Middle frontal gyrus (tissue), 1 donor: ENCODE measurements around the gene NCOA1.

Experiments used
- DNase-seq: peaks from one replicate; pipeline ENCODE4 v3.0.0-alpha.2; 2015; ENCODE audit warnings: low spot score; ENCODE audit errors: extremely low spot score

The NCOA1 gene

GRCh38 chr2:24731923-24732322, 240.9 kb downstream of the NCOA1 start:
- DNase-seq = no peak

- DNase-seq = no peak
Measured at GRCh38 chr2:24734741-24735140, 243.7 kb downstream of the NCOA1 start.

GRCh38 chr2:24739354-24740025, 248.4 kb downstream of the NCOA1 start:
- DNase-seq = no peak

- DNase-seq = no peak
Measured at GRCh38 chr2:24740142-24740541, 249.1 kb downstream of the NCOA1 start.

GRCh38 chr2:24742730-24743129, 251.7 kb downstream of the NCOA1 start:
- DNase-seq = no peak

- DNase-seq = no peak
Measured at GRCh38 chr2:24743924-24744323, 252.9 kb downstream of the NCOA1 start.

- DNase-seq = no peak
Measured at GRCh38 chr2:24744356-24744755, 253.3 kb downstream of the NCOA1 start.

GRCh38 chr2:24745825-24746224, 254.8 kb downstream of the NCOA1 start:
- DNase-seq = no peak

GRCh38 chr2:24747299-24747698, 256.2 kb downstream of the NCOA1 start:
- DNase-seq = no peak

GRCh38 chr2:24749069-24749691, 258.1 kb downstream of the NCOA1 start:
- no peak for DNase-seq

GRCh38 chr2:24754985-24755705, 264.1 kb downstream of the NCOA1 start:
- DNase-seq = no peak

- no peak for DNase-seq
Measured at GRCh38 chr2:24756789-24757188, 265.7 kb downstream of the NCOA1 start.

- no peak for DNase-seq
Measured at GRCh38 chr2:24761866-24762265, 270.8 kb downstream of the NCOA1 start.

GRCh38 chr2:24762518-24762917, 271.5 kb downstream of the NCOA1 start:
- no peak for DNase-seq

GRCh38 chr2:24763843-24764242, 272.8 kb downstream of the NCOA1 start:
- no peak for DNase-seq

GRCh38 chr2:24766609-24767008, 275.6 kb downstream of the NCOA1 start:
- no peak for DNase-seq

GRCh38 chr2:24768013-24768412, 277.0 kb downstream of the NCOA1 start:
- no peak for DNase-seq

- DNase-seq = no peak
Measured at GRCh38 chr2:24768601-24769000, 277.5 kb downstream of the NCOA1 start.

GRCh38 chr2:24771061-24771460, 280.0 kb downstream of the NCOA1 start:
- no peak for DNase-seq

GRCh38 chr2:24771764-24772586, 280.9 kb downstream of the NCOA1 start:
- no peak for DNase-seq

GRCh38 chr2:24774373-24774772, 283.3 kb downstream of the NCOA1 start:
- no peak for DNase-seq

- DNase-seq = no peak
Measured at GRCh38 chr2:24779116-24779515, 288.1 kb downstream of the NCOA1 start.
